ENCODE results near the gene AP1M1. TPM values are rescaled to one million over a fixed set of nuclear protein-coding genes. Genes with fewer than 3 reads are reported as not detected.

The AP1M1 gene
- 100 to 1,000 TPM in 2 of 4 donors, 10 to 100 TPM in 2; 62.0 to 140 (median 105) TPM for total RNA-seq

- ATAC-seq, result peak; percentile 93
- H3K4me1 ChIP-seq, result peaks cover 0 to 37% (median 14%) of the 10 kb centered on the region in 3 donors
These were observed at the start of gene AP1M1 for GRCh38 chr19:16197622-16198369. Gene AP1M1, plus strand, starts transcription at chr19:16197911. Its CDS starts 116 bp downstream, at chr19:16198027.

GRCh38 chr19:16148443-16149229 lies 49.1 kb upstream of the AP1M1 start:
- no peaks in the 10 kb centered on the region for H3K36me3 ChIP-seq
- peaks cover 6% of the 10 kb centered on the region for H3K27me3 ChIP-seq
- H3K4me3 ChIP-seq, result no peak overlapping the region
- H3K9me3 ChIP-seq, result no peaks in the 10 kb centered on the region
- TF ChIP-seq CTCF (IDR thresholded peaks at IDR 0.05) (no peak), POLR2AphosphoS5 (IDR thresholded peaks at IDR 0.05) (no peak), EP300 (IDR thresholded peaks at IDR 0.05) (no peak), POLR2A (IDR thresholded peaks at IDR 0.05) (no peak)
- no peak overlapping the region for H3K27ac ChIP-seq
- no peak for ATAC-seq
- no peaks in the 10 kb centered on the region for H3K4me1 ChIP-seq
- 92% methylated on average over 2 of the region's 8 CpGs; no CpG with 5 or more reads in 1 of the 2 donors for WGBS, 2 donors (ENCODE audit: low coverage in 1 of 2)

More at GRCh38 chr19:16197622-16198369, at the start of gene AP1M1:
- H3K36me3 ChIP-seq, result peaks cover 0 to 33% of the 10 kb centered on the region in 2 donors
- 0% methylated on average over 3 of the region's 65 CpGs; no CpG with 5 or more reads in 1 of the 2 donors for WGBS, 2 donors (ENCODE audit: low coverage in 1 of 2)
- H3K9me3 ChIP-seq, result no peaks in the 10 kb centered on the region
- H3K4me3 ChIP-seq, result peak within 1 kb of the TSS; percentile 43 to 99
- H3K27ac ChIP-seq, result peak within 1 kb of the TSS; percentile 19 to 93 (median 88)
- no peaks in the 10 kb centered on the region for H3K27me3 ChIP-seq
- TF ChIP-seq POLR2AphosphoS5 (IDR thresholded peaks at IDR 0.05) (peak; percentile 71), EP300 (IDR thresholded peaks at IDR 0.05) (no peak), POLR2A (IDR thresholded peaks at IDR 0.05) (peak in 1 of 2 donors; percentile 50)

- Histone ChIP-seq H3K4me3 (no peak overlapping the region), H3K27me3 (no peaks in the 10 kb centered on the region), H3K4me1 (no peaks in the 10 kb centered on the region), H3K27ac (no peak overlapping the region), H3K36me3 (no peaks in the 10 kb centered on the region), H3K9me3 (no peaks in the 10 kb centered on the region)
- TF ChIP-seq POLR2A (IDR thresholded peaks at IDR 0.05), result no peak
- no peak for TF ChIP-seq CTCF (IDR thresholded peaks at IDR 0.05)
- ATAC-seq, result no peak
- WGBS, 2 donors (ENCODE audit: low coverage in 1 of 2), result 81 to 100% methylated on average over 2 to 5 of the region's 11 CpGs
These were observed 44.0 kb upstream of the AP1M1 start for GRCh38 chr19:16153582-16154336.

GRCh38 chr19:16154557-16154956 lies 43.2 kb upstream of the AP1M1 start:
- H3K27me3 ChIP-seq, result no peaks in the 10 kb centered on the region
- no peaks in the 10 kb centered on the region for H3K36me3 ChIP-seq
- no peak overlapping the region for H3K27ac ChIP-seq
- no peak for ATAC-seq
- H3K4me3 ChIP-seq, result no peak overlapping the region
- H3K4me1 ChIP-seq, result no peaks in the 10 kb centered on the region
- TF ChIP-seq EP300 (IDR thresholded peaks at IDR 0.05) (no peak), CTCF (IDR thresholded peaks at IDR 0.05) (no peak), POLR2A (IDR thresholded peaks at IDR 0.05) (no peak), POLR2AphosphoS5 (IDR thresholded peaks at IDR 0.05) (no peak)
- H3K9me3 ChIP-seq, result no peaks in the 10 kb centered on the region
- WGBS, 2 donors (ENCODE audit: low coverage in 1 of 2), result 92 to 100% methylated on average over 4 to 8 of the region's 8 CpGs

- Histone ChIP-seq H3K4me1 (no peaks in the 10 kb centered on the region), H3K4me3 (no peak overlapping the region), H3K9me3 (no peaks in the 10 kb centered on the region), H3K36me3 (no peaks in the 10 kb centered on the region), H3K27me3 (no peaks in the 10 kb centered on the region), H3K27ac (no peak overlapping the region)
- WGBS, 2 donors (ENCODE audit: low coverage in 1 of 2), result 83 to 86% methylated on average over 1 of the region's 1 CpG
- ATAC-seq, result no peak
- TF ChIP-seq POLR2A (IDR thresholded peaks at IDR 0.05), result no peak
- TF ChIP-seq CTCF (IDR thresholded peaks at IDR 0.05), result no peak
These were observed 42.6 kb upstream of the AP1M1 start for GRCh38 chr19:16155128-16155527.
